HepG2 (cell line): ENCODE measurements around the gene HIPK4. TPM values are rescaled to one million over a fixed set of nuclear protein-coding genes. Genes with fewer than 3 reads are reported as not detected.

Source experiments
- ATAC-seq: fragments of 200-7000 bp; cut with Tn5 transposase; 3 replicates; pipeline ENCODE4 v1.9.1; 2020; ENCODE audit warnings: mild to moderate bottlenecking, moderate library complexity
- BruUV-seq: library from RNA; stranded (reverse); fragments of 400-500 nt; replicated peaks from 2 replicates; lab custom pipeline; 2021; lab: Mats Ljungman, UMichigan
- CTCF ChIA-PET: fragments of 300-600 bp; formaldehyde crosslinking; extraction: SDS; loops from one replicate; lab custom pipeline; 2021; ENCODE audit warnings: low total read pairs, inconsistent platforms, low intra/inter-chr PET ratio; lab: Yijun Ruan, JAX
- POLR2A ChIA-PET: fragments of 350-600 bp; sonication (Branson Sonifier 250); formaldehyde crosslinking; loops from one replicate; lab custom pipeline; 2020; ENCODE audit warnings: antibody characterized with exemption, inconsistent platforms; lab: Yijun Ruan, JAX
- DNase-seq: peaks from one replicate; pipeline ENCODE4 v3.0.0-alpha.2; 2015; ENCODE audit warnings: low spot score
- FAIRE-seq: peaks from 3 replicates; lab custom pipeline; 2011; peaks lifted over from hg19 to GRCh38; lab: Jason Lieb, UNC
- H2AFZ ChIP-seq: one replicate; pipeline ENCODE4 v1.6.1; 2011; ENCODE audit warnings: low read length, inconsistent platforms
- H3K27ac ChIP-seq: fragments of 300-600 bp; 3 replicates; pipeline ENCODE4 v1.8.0; 2011; ENCODE audit warnings: mixed run types, mild to moderate bottlenecking, mixed read lengths, low read length, inconsistent platforms; ENCODE audit not compliant: insufficient read depth; ENCODE audit errors: extremely low read length
- H3K27me3 ChIP-seq, 2 experiments: fragments of 200-600 bp in 1 of 2; 2 replicates in 1 of 2; 3 replicates in 1 of 2; pipeline versions ENCODE4 v1.6.0 to v1.8.0; 2011; ENCODE audit warnings: low read length in 2 of 2, mild to moderate bottlenecking in 2 of 2, moderate library complexity in 2 of 2, inconsistent platforms in 1 of 2; ENCODE audit not compliant: insufficient read depth in 2 of 2, control insufficient read depth in 1 of 2
- H3K36me3 ChIP-seq, 2 experiments: fragments of 200-600 bp in 1 of 2; replicated peaks in 1 of 2; 2 replicates in 1 of 2; 3 replicates in 1 of 2; pipeline versions ENCODE4 v1.5.1 to v1.8.0; 2011; ENCODE audit warnings: low read length in 2 of 2, inconsistent platforms in 1 of 2; ENCODE audit not compliant: insufficient read depth in 2 of 2, control insufficient read depth in 1 of 2
- H3K4me1 ChIP-seq: 2 replicates; pipeline ENCODE4 v1.5.1; 2012; ENCODE audit warnings: low read length, inconsistent platforms; ENCODE audit not compliant: insufficient read depth
- H3K4me2 ChIP-seq: 2 replicates; pipeline ENCODE4 v1.6.0; 2011; ENCODE audit warnings: low read depth, low read length, inconsistent platforms
- H3K4me3 ChIP-seq, 3 experiments: fragments of 200-600 bp in 1 of 3; sonication (generic), shearing (Covaris generic) in 1 of 3; replicated peaks in 1 of 3; 2 replicates each; pipeline ENCODE4 v1.5.1; 2011 to 2016; ENCODE audit warnings: low read length in 3 of 3, inconsistent platforms in 2 of 3, low read depth in 2 of 3, mild to moderate bottlenecking in 2 of 3, control low read depth in 1 of 3, mixed read lengths in 1 of 3; ENCODE audit not compliant: insufficient read depth in 1 of 3
- H3K79me2 ChIP-seq: one replicate; pipeline ENCODE4 v1.6.1; 2011; ENCODE audit warnings: low read length, inconsistent platforms; ENCODE audit not compliant: insufficient read depth
- H3K9ac ChIP-seq: 2 replicates; pipeline ENCODE4 v1.6.0; 2011; ENCODE audit warnings: mild to moderate bottlenecking, low read depth, low read length, inconsistent platforms; ENCODE audit not compliant: insufficient read depth
- H3K9me3 ChIP-seq: 2 replicates; pipeline ENCODE4 v1.5.1; 2012; ENCODE audit warnings: mild to moderate bottlenecking, low read length
- H4K20me1 ChIP-seq: 2 replicates; pipeline ENCODE4 v1.6.0; 2011; ENCODE audit warnings: inconsistent platforms, mild to moderate bottlenecking, low read length, moderate library complexity; ENCODE audit not compliant: insufficient read depth
- BCL6 ChIP-seq: IDR thresholded peaks from 2 replicates; pipeline ENCODE4 v1.6.1; 2016; ENCODE audit warnings: missing genetic modification reagents, missing compliant biosample characterization
- CBFB ChIP-seq: sonication (generic); formaldehyde crosslinking; IDR thresholded peaks from 2 replicates; pipeline ENCODE4 v1.4.0; 2020; ENCODE audit warnings: missing genetic modification reagents
- ELF1 ChIP-seq: sonication (generic); formaldehyde crosslinking; IDR thresholded peaks from 2 replicates; pipeline ENCODE4 v1.4.0; 2020; ENCODE audit warnings: missing genetic modification reagents
- ETV5 ChIP-seq: IDR thresholded peaks from 2 replicates; pipeline ENCODE4 v1.6.1; 2018; ENCODE audit warnings: missing biosample characterization, missing genetic modification reagents, inconsistent platforms, borderline replicate concordance
- FOXK1 ChIP-seq: sonication (generic); formaldehyde crosslinking; IDR thresholded peaks from 2 replicates; pipeline ENCODE4 v1.4.0; 2020; ENCODE audit warnings: low read depth, missing genetic modification reagents, borderline replicate concordance
- HDAC1 ChIP-seq: sonication (generic); formaldehyde crosslinking; IDR thresholded peaks from 2 replicates; pipeline ENCODE4 v1.5.1; 2020; ENCODE audit warnings: mild to moderate bottlenecking, missing genetic modification reagents
- HMG20A ChIP-seq: IDR thresholded peaks from 2 replicates; pipeline ENCODE4 v1.6.1; 2016; ENCODE audit warnings: borderline replicate concordance
- IRF1 ChIP-seq: sonication (generic); formaldehyde crosslinking; IDR thresholded peaks from 2 replicates; pipeline ENCODE4 v1.4.0; 2020; ENCODE audit warnings: low read depth, mild to moderate bottlenecking, missing genetic modification reagents
- MYC ChIP-seq: sonication (generic); formaldehyde crosslinking; IDR thresholded peaks from 2 replicates; pipeline ENCODE4 v1.9.0; 2021; ENCODE audit warnings: missing genetic modification reagents, borderline replicate concordance
- SALL1 ChIP-seq: sonication (generic); formaldehyde crosslinking; IDR thresholded peaks from 2 replicates; pipeline ENCODE4 v1.8.0; 2022; ENCODE audit warnings: mild to moderate bottlenecking, missing genetic modification reagents
- SAP130 ChIP-seq: IDR thresholded peaks from 2 replicates; pipeline ENCODE4 v1.6.1; 2016; ENCODE audit warnings: low read depth
- SIN3A ChIP-seq: IDR thresholded peaks from 2 replicates; pipeline ENCODE4 v1.6.1; 2011; ENCODE audit warnings: low read depth, mild to moderate bottlenecking, control low read depth, low read length, borderline replicate concordance
- TAF1 ChIP-seq: sonication (generic); formaldehyde crosslinking; IDR thresholded peaks from 2 replicates; pipeline ENCODE4 v1.4.0; 2020; ENCODE audit warnings: missing genetic modification reagents
- ZSCAN9 ChIP-seq: IDR thresholded peaks from 2 replicates; pipeline ENCODE4 v1.6.1; 2016; ENCODE audit warnings: borderline replicate concordance
- WGBS: methylation state at CpG from one replicate; pipeline ENCODE4 v1.1.6; 2017; ENCODE audit warnings: low lambda C conversion rate; 5-methylcytosine and 5-hydroxymethylcytosine counted together
- in situ Hi-C: cut with HindIII; loops from 2 replicates; pipeline ENCODE4 v1.10.0; 2017; ENCODE audit warnings: low pct_unique_long_range_greater_than_20kb; ENCODE audit not compliant: extremely low pct_ligation_motif_present
- intact Hi-C: fragments of 100-400 bp; cut with micrococcal nuclease; formaldehyde crosslinking; loops from one replicate; pipeline ENCODE4 v1.10.0; 2022; ENCODE audit not compliant: unreplicated experiment
- polyA plus RNA-seq, 8 experiments: library from polyadenylated mRNA; depleted of rRNA in 3 of 8; stranded (reverse) in 7 of 8; unstranded in 1 of 8; fragments of >200 nt; fragmentation: Illumina TruSeq in 4 of 8; extraction: Trizol in 4 of 8; gene quantifications; 2 replicates each; pipeline versions ENCODE4 v1.2.1 to v1.2.3, GENCODE V29; 2011 to 2016; ENCODE audit warnings: low read depth in 4 of 8, missing spikeins in 1 of 8, mixed read lengths in 1 of 8; ENCODE audit not compliant: insufficient read depth in 1 of 8
- total RNA-seq, 5 experiments: library from RNA; depleted of rRNA; stranded (reverse); fragments of >200 nt; fragmentation: Illumina TruSeq; extraction: Trizol; gene quantifications; 2 replicates each; pipeline ENCODE4 v1.2.3, GENCODE V29; 2016; ENCODE audit warnings: low read depth in 1 of 5
- TF ChIP-seq, protein P1 (sequence below): sonication (generic); formaldehyde crosslinking; IDR thresholded peaks from 2 replicates; pipeline ENCODE4 v1.5.1; 2020; ENCODE audit warnings: mild to moderate bottlenecking, missing genetic modification reagents, moderate library complexity
- TF ChIP-seq, protein P2 (sequence below), 2 experiments: sonication (generic) in 1 of 2; formaldehyde crosslinking in 1 of 2; IDR thresholded peaks; 2 replicates each; pipeline versions ENCODE4 v1.4.0 to v1.6.1; 2018 to 2020; ENCODE audit warnings: missing genetic modification reagents in 2 of 2, borderline replicate concordance in 1 of 2, low read depth in 1 of 2, mild to moderate bottlenecking in 1 of 2, missing biosample characterization in 1 of 2
- TF ChIP-seq, protein P3 (sequence below): sonication (generic); formaldehyde crosslinking; IDR thresholded peaks from 2 replicates; pipeline ENCODE4 v1.4.0; 2020; ENCODE audit warnings: missing genetic modification reagents

HIPK4 gene
- total and polyA plus RNA-seq, 2 of the 13 experiments (the other 11 are each of a cell fraction or from before 2014, with no cell fraction given): 0.03 TPM; not detected in 1

DNA sequence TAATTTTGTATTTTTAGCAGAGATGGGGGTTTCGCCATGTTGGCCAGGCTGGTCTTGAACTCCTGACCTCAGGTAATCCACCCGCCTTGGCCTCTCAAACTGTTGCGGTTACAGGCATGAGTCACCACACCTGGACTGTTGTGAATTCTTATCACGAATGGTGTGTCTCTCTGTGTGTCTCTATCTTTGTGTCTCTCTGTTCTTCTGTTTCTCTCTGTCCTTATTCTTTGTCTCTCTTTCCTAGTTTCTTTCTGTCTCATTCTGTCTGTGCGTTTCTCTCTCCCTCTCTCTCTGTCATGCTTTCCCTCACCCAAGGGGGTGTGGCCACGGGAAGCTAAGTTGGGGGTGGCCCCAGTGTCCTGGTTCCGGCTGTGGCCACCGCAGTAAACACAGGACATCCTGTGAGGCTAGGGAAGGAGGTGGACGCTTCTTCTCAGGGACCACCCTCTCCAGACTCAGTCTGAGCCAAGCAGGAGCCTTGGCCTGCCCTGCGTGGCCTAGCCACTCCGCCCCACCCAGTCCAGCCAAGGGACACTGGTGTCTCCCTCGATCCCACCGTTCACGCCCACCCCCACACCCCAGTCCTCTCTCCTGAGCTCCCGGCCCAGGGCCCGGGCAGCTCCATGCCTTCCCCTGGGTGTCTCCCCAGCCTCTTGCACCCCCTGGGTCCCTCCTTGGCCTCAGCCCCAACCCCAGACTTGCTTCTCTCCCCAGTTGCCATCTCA is 27.1 kb upstream of the HIPK4 start:
- in situ Hi-C loops (no loop called here), intact Hi-C loops (loop anchor here (1.0 kb wide), 1 partner anchor 47 kb away; no protein-coding TSS in a partner anchor)
- H3K9ac ChIP-seq: peak overlapping the region; percentile 61; the same call in 1 of the 2 replicates
- FAIRE-seq: no peak
- 0 out of 5 replicates have a peak, but pooled peaks cover 0 to 10% of the 10 kb centered on the region in 2 experiments for H3K27me3 ChIP-seq
- peaks cover 48% of the 10 kb centered on the region for H3K4me1 ChIP-seq
- POLR2A ChIA-PET: interaction anchor here (0.6 to 2.6 kb wide), 5 partner anchors 9 to 26 kb away, joined by 4 to 20 read pairs (median 8); partner anchors contain the start of gene SERTAD1
- H3K9me3 ChIP-seq: no peaks in the 10 kb centered on the region
- no peaks in the 10 kb centered on the region for H3K36me3 ChIP-seq
- no peak overlapping the region for H3K27ac ChIP-seq
- CTCF ChIA-PET: no interaction called here
- H4K20me1 ChIP-seq: no peaks in the 10 kb centered on the region
- H3K4me3 ChIP-seq: peak overlapping the region in 2 of 3 experiments; percentile 50 to 65; a peak in 5 of 6 replicates
- BruUV-seq: no TSS peak
- no peak overlapping the region for H2AFZ ChIP-seq
- 3% methylated on average over 9 of the region's 16 CpGs for WGBS
- no peaks in the 10 kb centered on the region for H3K79me2 ChIP-seq
- peak overlapping the region; percentile 79 for H3K4me2 ChIP-seq
- ATAC-seq: peak; percentile 18
- peak; percentile 51 for DNase-seq
- peak; percentile 62; the same call in 1 of the 2 replicates for TF ChIP-seq TAF1 (CRISPR knock-in tag)
- no peak for TF ChIP-seq HDAC1 (CRISPR knock-in tag)
- peak; percentile 46 for TF ChIP-seq SALL1
- TF ChIP-seq ZSCAN9 (CRISPR knock-in tag): 0 out of 2 replicates have a peak, but pooled peaks have one; percentile 29
- TF ChIP-seq HMG20A (CRISPR knock-in tag): 0 out of 2 replicates have a peak, but pooled peaks have one; percentile 31
- TF ChIP-seq IRF1 (CRISPR knock-in tag): no peak
- TF ChIP-seq SAP130 (CRISPR knock-in tag): peak; percentile 63
- TF ChIP-seq CBFB (CRISPR knock-in tag): peak; percentile 47; the same call in 1 of the 2 replicates
- 0 out of 2 replicates have a peak, but pooled peaks have one; percentile 27 for TF ChIP-seq ELF1 (CRISPR knock-in tag)
- TF ChIP-seq SIN3A: peak; percentile 41; the same call in 1 of the 2 replicates
- 0 out of 2 replicates have a peak, but pooled peaks have one; percentile 13 for TF ChIP-seq BCL6 (CRISPR knock-in tag)
- TF ChIP-seq, protein P1, sequence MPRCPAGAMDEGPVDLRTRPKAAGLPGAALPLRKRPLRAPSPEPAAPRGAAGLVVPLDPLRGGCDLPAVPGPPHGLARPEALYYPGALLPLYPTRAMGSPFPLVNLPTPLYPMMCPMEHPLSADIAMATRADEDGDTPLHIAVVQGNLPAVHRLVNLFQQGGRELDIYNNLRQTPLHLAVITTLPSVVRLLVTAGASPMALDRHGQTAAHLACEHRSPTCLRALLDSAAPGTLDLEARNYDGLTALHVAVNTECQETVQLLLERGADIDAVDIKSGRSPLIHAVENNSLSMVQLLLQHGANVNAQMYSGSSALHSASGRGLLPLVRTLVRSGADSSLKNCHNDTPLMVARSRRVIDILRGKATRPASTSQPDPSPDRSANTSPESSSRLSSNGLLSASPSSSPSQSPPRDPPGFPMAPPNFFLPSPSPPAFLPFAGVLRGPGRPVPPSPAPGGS (CRISPR knock-in tag): peak; percentile 66; the same call in 1 of the 2 replicates
- TF ChIP-seq, protein P2, sequence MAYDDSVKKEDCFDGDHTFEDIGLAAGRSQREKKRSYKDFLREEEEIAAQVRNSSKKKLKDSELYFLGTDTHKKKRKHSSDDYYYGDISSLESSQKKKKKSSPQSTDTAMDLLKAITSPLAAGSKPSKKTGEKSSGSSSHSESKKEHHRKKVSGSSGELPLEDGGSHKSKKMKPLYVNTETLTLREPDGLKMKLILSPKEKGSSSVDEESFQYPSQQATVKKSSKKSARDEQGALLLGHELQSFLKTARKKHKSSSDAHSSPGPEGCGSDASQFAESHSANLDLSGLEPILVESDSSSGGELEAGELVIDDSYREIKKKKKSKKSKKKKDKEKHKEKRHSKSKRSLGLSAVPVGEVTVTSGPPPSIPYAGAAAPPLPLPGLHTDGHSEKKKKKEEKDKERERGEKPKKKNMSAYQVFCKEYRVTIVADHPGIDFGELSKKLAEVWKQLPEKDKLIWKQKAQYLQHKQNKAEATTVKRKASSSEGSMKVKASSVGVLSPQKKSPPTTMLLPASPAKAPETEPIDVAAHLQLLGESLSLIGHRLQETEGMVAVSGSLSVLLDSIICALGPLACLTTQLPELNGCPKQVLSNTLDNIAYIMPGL (CRISPR knock-in tag; IDR thresholded peaks at IDR 0.05; ENCODE audit: borderline replicate concordance in 1 of 2, low read depth in 1 of 2): peak in 1 of 2 experiments; percentile 50; a peak in 2 of 4 replicates
- TF ChIP-seq, protein P3, sequence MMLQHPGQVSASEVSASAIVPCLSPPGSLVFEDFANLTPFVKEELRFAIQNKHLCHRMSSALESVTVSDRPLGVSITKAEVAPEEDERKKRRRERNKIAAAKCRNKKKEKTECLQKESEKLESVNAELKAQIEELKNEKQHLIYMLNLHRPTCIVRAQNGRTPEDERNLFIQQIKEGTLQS: peak; percentile 47; the same call in 1 of the 2 replicates
- TF ChIP-seq MYC (CRISPR knock-in tag): peak; percentile 35; the same call in 1 of the 2 replicates
- TF ChIP-seq ETV5 (CRISPR knock-in tag): peak; percentile 87
- TF ChIP-seq FOXK1 (CRISPR knock-in tag): peak; percentile 44; the same call in 1 of the 2 replicates
